Right lobe of liver (tissue), 4 donors: ENCODE measurements around the gene PLCB4.

Experiments used
- CTCF ChIP-seq, 4 donors: fragments of 200-600 bp in 3 of 4; fragments of 450-650 bp in 1 of 4; IDR thresholded peaks; one replicate each; pipeline versions ENCODE4 v1.5.1 to v1.8.0; 2016 to 2022; ENCODE audit warnings: antibody characterized with exemption in 4 of 4, mild to moderate bottlenecking in 2 of 4
- POLR2A ChIP-seq: fragments of 450-650 bp; IDR thresholded peaks from one replicate; pipeline ENCODE4 v1.6.1; 2017; ENCODE audit warnings: antibody characterized with exemption, mild to moderate bottlenecking
- donor health status: DM: no; HTN: no; CAD: no.
- donor health status: DM: no; HTN: no; CAD: no.
- donor health status: DM: no; HTN: yes; CAD: no.

DNA sequence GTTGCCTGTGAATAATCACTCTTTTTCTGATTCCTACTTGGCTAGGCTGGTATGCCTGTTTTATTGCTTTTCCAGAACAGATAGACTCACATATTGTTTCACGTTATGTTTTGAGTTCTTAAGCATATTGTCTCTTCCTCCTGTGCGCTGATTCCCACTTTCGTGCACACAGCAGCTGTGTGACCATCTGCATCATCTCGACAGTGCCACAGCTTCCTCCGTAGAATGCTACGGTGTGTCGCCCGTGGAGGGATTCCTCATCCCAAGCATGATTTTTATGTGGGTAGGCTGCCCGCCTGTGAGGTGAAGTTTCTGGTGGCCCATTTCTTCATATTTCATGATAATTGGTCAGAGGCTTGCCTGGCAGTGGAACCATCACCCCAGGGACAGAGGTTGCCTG lies 31.8 kb downstream of the PLCB4 start:
- TF ChIP-seq CTCF (IDR thresholded peaks at IDR 0.05) (no peak), POLR2A (no peak)
